ENCODE data around the gene SDCBP2. TPM values are rescaled to one million over a fixed set of nuclear protein-coding genes. Genes with fewer than 3 reads are reported as not detected.

Gene SDCBP2
- total RNA-seq, 4 donors from 2014 or later, result 29.7 to 361 (median 306) TPM

- TF ChIP-seq CTCF (IDR thresholded peaks at IDR 0.05), result no peak
- TF ChIP-seq POLR2A (IDR thresholded peaks at IDR 0.05), result no peak
- no peaks in the 10 kb centered on the region for H3K9me3 ChIP-seq
- H3K4me1 ChIP-seq, result peaks cover 0 to 6% (median 2%) of the 10 kb centered on the region in 4 donors
- H3K4me3 ChIP-seq, result no peak overlapping the region
- DNase-seq, result peak in 1 of 3 donors; percentile 36
- peaks cover 0 to 57% (median 0%) of the 10 kb centered on the region in 3 donors for H3K36me3 ChIP-seq
- no peaks in the 10 kb centered on the region for H3K27me3 ChIP-seq
- no peak overlapping the region for H3K27ac ChIP-seq
These were observed 20.2 kb downstream of the SDCBP2 start for GRCh38 chr20:1308702-1309095.

GRCh38 chr20:1308067-1308701, 20.8 kb downstream of the SDCBP2 start:
- Histone ChIP-seq H3K4me1 (peaks cover 0 to 1% (median 0%) of the 10 kb centered on the region in 4 donors), H3K36me3 (peaks cover 0 to 52% (median 0%) of the 10 kb centered on the region in 3 donors), H3K27ac (no peak overlapping the region), H3K9me3 (no peaks in the 10 kb centered on the region), H3K27me3 (no peaks in the 10 kb centered on the region), H3K4me3 (no peak overlapping the region)
- TF ChIP-seq POLR2A (IDR thresholded peaks at IDR 0.05), result no peak
- no peak for TF ChIP-seq CTCF (IDR thresholded peaks at IDR 0.05)
- DNase-seq, result peak in 1 of 3 donors; percentile 48

GRCh38 chr20:1307571-1307971, 21.4 kb downstream of the SDCBP2 start:
- Histone ChIP-seq H3K9me3 (no peaks in the 10 kb centered on the region), H3K4me1 (no peaks in the 10 kb centered on the region), H3K27ac (no peak overlapping the region), H3K36me3 (peaks cover 0 to 47% (median 0%) of the 10 kb centered on the region in 3 donors), H3K4me3 (no peak overlapping the region), H3K27me3 (no peaks in the 10 kb centered on the region)
- peak in 1 of 3 donors; percentile 43 for DNase-seq
- TF ChIP-seq POLR2A (IDR thresholded peaks at IDR 0.05) (no peak), CTCF (IDR thresholded peaks at IDR 0.05) (no peak)

GRCh38 chr20:1307171-1307570, 21.8 kb downstream of the SDCBP2 start:
- Histone ChIP-seq H3K27ac (no peak overlapping the region), H3K36me3 (peaks cover 0 to 43% (median 0%) of the 10 kb centered on the region in 3 donors), H3K4me1 (no peaks in the 10 kb centered on the region), H3K9me3 (no peaks in the 10 kb centered on the region), H3K4me3 (no peak overlapping the region), H3K27me3 (no peaks in the 10 kb centered on the region)
- no peak for TF ChIP-seq CTCF (IDR thresholded peaks at IDR 0.05)
- TF ChIP-seq POLR2A (IDR thresholded peaks at IDR 0.05), result no peak
- DNase-seq, result peak in 1 of 3 donors; percentile 47

GRCh38 chr20:1306316-1307135, 22.4 kb downstream of the SDCBP2 start:
- Histone ChIP-seq H3K27me3 (no peaks in the 10 kb centered on the region), H3K36me3 (peaks cover 0 to 39% (median 0%) of the 10 kb centered on the region in 3 donors), H3K4me3 (no peak overlapping the region), H3K9me3 (no peaks in the 10 kb centered on the region), H3K27ac (no peak overlapping the region), H3K4me1 (no peaks in the 10 kb centered on the region)
- TF ChIP-seq POLR2A (IDR thresholded peaks at IDR 0.05) (no peak), CTCF (IDR thresholded peaks at IDR 0.05) (no peak)
- peak in 1 of 3 donors; percentile 48 for DNase-seq

Data from Peyer's patch (tissue), 4 donors.